ENCODE results near the gene MMUT. TPM values are rescaled to one million over a fixed set of nuclear protein-coding genes. Genes with fewer than 3 reads are reported as not detected.

Gene MMUT
- total RNA-seq, 2 experiments from 2014 or later: 9.0 to 17.2 TPM

DNA sequence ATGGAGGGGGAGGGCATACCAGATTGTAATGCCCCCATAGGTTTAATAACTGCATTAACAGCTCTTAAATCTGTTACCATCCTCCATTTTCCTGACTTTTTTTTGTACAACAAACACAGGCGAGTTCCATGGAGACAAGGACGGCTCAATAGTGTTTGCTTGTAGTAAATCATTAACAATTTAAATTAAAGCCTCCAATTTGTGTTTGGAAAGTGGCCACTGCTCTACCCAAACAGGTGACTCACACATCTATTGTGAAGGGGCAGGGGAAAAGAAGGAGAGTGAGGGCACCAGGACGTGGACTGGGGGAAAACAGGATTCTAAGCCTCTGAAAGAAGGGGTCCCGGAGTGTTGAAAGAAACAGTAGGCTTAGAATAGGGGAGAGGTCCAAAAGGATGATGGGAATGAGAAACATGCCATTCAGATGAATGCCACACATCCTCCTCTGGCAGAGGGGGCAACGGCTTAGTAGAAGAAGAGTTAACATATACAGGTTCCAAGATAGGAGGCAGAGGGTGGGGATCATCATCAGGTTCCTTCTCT, 43.6 kb upstream of the MMUT start:
- no peaks in the 10 kb centered on the region for H3K79me2 ChIP-seq (ENCODE audit: insufficient read depth, low read depth, low read length)
- TF ChIP-seq, protein P1, sequence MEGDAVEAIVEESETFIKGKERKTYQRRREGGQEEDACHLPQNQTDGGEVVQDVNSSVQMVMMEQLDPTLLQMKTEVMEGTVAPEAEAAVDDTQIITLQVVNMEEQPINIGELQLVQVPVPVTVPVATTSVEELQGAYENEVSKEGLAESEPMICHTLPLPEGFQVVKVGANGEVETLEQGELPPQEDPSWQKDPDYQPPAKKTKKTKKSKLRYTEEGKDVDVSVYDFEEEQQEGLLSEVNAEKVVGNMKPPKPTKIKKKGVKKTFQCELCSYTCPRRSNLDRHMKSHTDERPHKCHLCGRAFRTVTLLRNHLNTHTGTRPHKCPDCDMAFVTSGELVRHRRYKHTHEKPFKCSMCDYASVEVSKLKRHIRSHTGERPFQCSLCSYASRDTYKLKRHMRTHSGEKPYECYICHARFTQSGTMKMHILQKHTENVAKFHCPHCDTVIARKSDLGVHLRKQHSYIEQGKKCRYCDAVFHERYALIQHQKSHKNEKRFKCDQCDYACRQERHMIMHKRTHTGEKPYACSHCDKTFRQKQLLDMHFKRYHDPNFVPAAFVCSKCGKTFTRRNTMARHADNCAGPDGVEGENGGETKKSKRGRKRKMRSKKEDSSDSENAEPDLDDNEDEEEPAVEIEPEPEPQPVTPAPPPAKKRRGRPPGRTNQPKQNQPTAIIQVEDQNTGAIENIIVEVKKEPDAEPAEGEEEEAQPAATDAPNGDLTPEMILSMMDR (conservative IDR thresholded peaks at IDR 0.05; ENCODE audit: low read length): no peak
- no peak for TF ChIP-seq EZH2phosphoT487 (IDR thresholded peaks at IDR 0.05; ENCODE audit: borderline replicate concordance, low read depth, low read length)
- no peak overlapping the region for H2AFZ ChIP-seq (ENCODE audit: low read length)
- H3K27ac ChIP-seq (ENCODE audit: low read depth, low read length, poor library complexity, severe bottlenecking): no peak overlapping the region
- intact Hi-C loops (cut with micrococcal nuclease; ENCODE audit: unreplicated experiment): no loop called here
- H4K20me1 ChIP-seq (ENCODE audit: insufficient read depth, low read length): no peaks in the 10 kb centered on the region
- no peak overlapping the region for H3K4me3 ChIP-seq (ENCODE audit: low read depth, low read length, poor library complexity, severe bottlenecking)
- ChIA-PET POLR2A (no interaction called here), CTCF (ENCODE audit: unreplicated experiment) (no interaction called here)
- DNase-seq (ENCODE audit: low spot score): no peak
- no peaks in the 10 kb centered on the region for H3K9me3 ChIP-seq (ENCODE audit: low read length)
- BruUV-seq (replicated peaks): no TSS peak
- H3K9me2 ChIP-seq (ENCODE audit: insufficient read depth, low read length): no peaks in the 10 kb centered on the region
- H3K36me3 ChIP-seq (ENCODE audit: insufficient read depth, low read length): no peaks in the 10 kb centered on the region
- no peak overlapping the region for H3K4me2 ChIP-seq (ENCODE audit: low read length)
- no peaks in the 10 kb centered on the region for H3K4me1 ChIP-seq (ENCODE audit: insufficient read depth, low read length, poor library complexity, severe bottlenecking)

DNA sequence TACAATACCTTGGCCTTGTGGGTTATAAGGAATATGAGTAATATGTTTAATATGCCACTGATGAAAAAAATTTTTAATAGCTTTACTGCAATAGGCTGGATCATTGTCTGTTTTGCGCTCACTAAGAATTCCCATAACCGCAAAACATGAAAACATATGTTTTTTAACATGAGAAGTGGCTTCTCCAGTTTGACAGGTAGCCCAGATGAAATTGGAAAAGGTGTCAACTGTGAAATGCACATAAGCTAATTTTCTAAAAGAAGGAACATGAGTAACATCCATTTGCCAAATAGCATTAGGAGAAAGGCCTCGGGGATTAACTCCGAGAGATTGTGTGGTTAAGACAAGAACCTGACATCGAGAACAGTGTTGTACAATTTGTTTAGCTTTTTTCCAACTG, 41.6 kb upstream of the MMUT start:
- Histone ChIP-seq H3K27ac (ENCODE audit: low read depth, low read length, poor library complexity, severe bottlenecking) (no peak overlapping the region), H3K9me3 (ENCODE audit: low read length) (no peaks in the 10 kb centered on the region), H3K79me2 (ENCODE audit: insufficient read depth, low read depth, low read length) (no peaks in the 10 kb centered on the region), H2AFZ (ENCODE audit: low read length) (no peak overlapping the region), H3K4me2 (ENCODE audit: low read length) (no peak overlapping the region), H3K36me3 (ENCODE audit: insufficient read depth, low read length) (no peaks in the 10 kb centered on the region), H3K9me2 (ENCODE audit: insufficient read depth, low read length) (no peaks in the 10 kb centered on the region), H3K4me1 (ENCODE audit: insufficient read depth, low read length, poor library complexity, severe bottlenecking) (no peaks in the 10 kb centered on the region), H4K20me1 (ENCODE audit: insufficient read depth, low read length) (no peaks in the 10 kb centered on the region), H3K4me3 (ENCODE audit: low read depth, low read length, poor library complexity, severe bottlenecking) (no peak overlapping the region)
- no TSS peak for BruUV-seq (replicated peaks)
- TF ChIP-seq, protein P1 (conservative IDR thresholded peaks at IDR 0.05; ENCODE audit: low read length): no peak
- TF ChIP-seq EZH2phosphoT487 (IDR thresholded peaks at IDR 0.05; ENCODE audit: borderline replicate concordance, low read depth, low read length): no peak
- ChIA-PET POLR2A (interaction anchor here (0.6 kb wide), 1 partner anchor 1330 kb away, joined by 3 read pairs; no protein-coding TSS in a partner anchor), CTCF (ENCODE audit: unreplicated experiment) (no interaction called here)
- intact Hi-C loops (cut with micrococcal nuclease; ENCODE audit: unreplicated experiment): no loop called here
- no peak for DNase-seq (ENCODE audit: low spot score)

DNA sequence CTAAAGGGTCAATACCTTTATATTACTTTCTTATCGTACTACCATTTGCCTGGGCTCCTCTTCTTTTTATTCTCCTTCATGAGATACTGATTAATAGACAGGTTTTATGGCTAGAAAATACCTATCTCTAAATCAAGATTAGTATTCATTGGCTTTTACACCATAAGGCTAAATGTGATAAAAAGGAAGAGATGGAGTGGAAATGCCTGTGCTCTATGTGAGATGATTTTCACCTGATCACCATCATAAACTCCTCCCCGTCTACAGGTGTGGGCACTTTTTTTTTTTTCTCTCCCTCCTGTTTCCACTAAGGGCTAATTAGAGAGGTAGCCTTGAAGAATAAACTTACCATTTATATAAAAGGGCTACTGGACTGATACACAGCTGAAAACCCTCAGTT, 36.6 kb upstream of the MMUT start, which contains the start of gene GLYATL3:
Gene GLYATL3, plus strand, starts transcription at position 301 of the 400 bp plus-strand sequence. CDS start 12,068 bp downstream, outside the sequence.
- no peak within 1 kb of the TSS for H3K4me3 ChIP-seq (ENCODE audit: low read depth, low read length, poor library complexity, severe bottlenecking)
- intact Hi-C loops (cut with micrococcal nuclease; ENCODE audit: unreplicated experiment): no loop called here
- POLR2A ChIA-PET: interaction anchor here (1.3 kb wide), 1 partner anchor 21 kb away, joined by 4 read pairs; no protein-coding TSS in a partner anchor
- H3K4me2 ChIP-seq (ENCODE audit: low read length): no peak within 1 kb of the TSS
- no peaks in the 10 kb centered on the region for H3K4me1 ChIP-seq (ENCODE audit: insufficient read depth, low read length, poor library complexity, severe bottlenecking)
- DNase-seq (ENCODE audit: low spot score): no peak
- BruUV-seq (replicated peaks): no TSS peak
- CTCF ChIA-PET (ENCODE audit: unreplicated experiment): no interaction called here
- H3K27ac ChIP-seq (ENCODE audit: low read depth, low read length, poor library complexity, severe bottlenecking): no peak within 1 kb of the TSS
- H3K9me3 ChIP-seq (ENCODE audit: low read length): no peaks in the 10 kb centered on the region
- no peaks in the 10 kb centered on the region for H3K9me2 ChIP-seq (ENCODE audit: insufficient read depth, low read length)
- H3K36me3 ChIP-seq (ENCODE audit: insufficient read depth, low read length): peaks cover 2% of the 10 kb centered on the region; the same call in 1 of the 2 replicates
- H4K20me1 ChIP-seq (ENCODE audit: insufficient read depth, low read length): no peaks in the 10 kb centered on the region
- H3K79me2 ChIP-seq (ENCODE audit: insufficient read depth, low read depth, low read length): no peaks in the 10 kb centered on the region
- TF ChIP-seq EZH2phosphoT487 (IDR thresholded peaks at IDR 0.05; ENCODE audit: borderline replicate concordance, low read depth, low read length): no peak
- TF ChIP-seq, protein P1 (conservative IDR thresholded peaks at IDR 0.05; ENCODE audit: low read length): no peak
- no peak within 1 kb of the TSS for H2AFZ ChIP-seq (ENCODE audit: low read length)
